Esophagus squamous epithelium (tissue), 5 donors: ENCODE measurements around the gene RANGAP1. TPM values are rescaled to one million over a fixed set of nuclear protein-coding genes. Genes with fewer than 3 reads are reported as not detected.

Source experiments
- DNase-seq: peaks from one replicate; lab custom pipeline; 2025; lab: John Stamatoyannopoulos, UW
- H3K27ac ChIP-seq, 4 donors: fragments of 200-600 bp; sonication (generic); one replicate each; pipeline ENCODE4 v1.5.1; 2016 to 2019; ENCODE audit warnings: mild to moderate bottlenecking in 1 of 4
- H3K27me3 ChIP-seq, 4 donors: fragments of 200-600 bp; sonication (generic); 1 replicate in 3 of 4; 2 replicates in 1 of 4; pipeline versions ENCODE4 v1.5.1 to v1.6.0; 2017 to 2021; ENCODE audit warnings: antibody characterized with exemption in 1 of 4
- H3K36me3 ChIP-seq, 3 donors: fragments of 200-600 bp; sonication (generic); one replicate each; pipeline ENCODE4 v1.5.1; 2016 to 2019
- H3K4me1 ChIP-seq, 3 donors: fragments of 200-600 bp; sonication (generic); one replicate each; pipeline ENCODE4 v1.5.1; 2017 to 2019
- H3K4me3 ChIP-seq, 4 donors: fragments of 200-600 bp; sonication (generic); 1 replicate in 3 of 4; 2 replicates in 1 of 4; pipeline ENCODE4 v1.5.1; 2016 to 2019; ENCODE audit warnings: mild to moderate bottlenecking in 2 of 4, moderate library complexity in 1 of 4
- H3K9me3 ChIP-seq, 3 donors: fragments of 200-600 bp; sonication (generic); one replicate each; pipeline ENCODE4 v1.5.1; 2016 to 2019
- POLR2A ChIP-seq, 4 donors: fragments of 450-650 bp; IDR thresholded peaks; one replicate each; pipeline ENCODE4 v1.6.1; 2017; ENCODE audit warnings: antibody characterized with exemption in 4 of 4, mild to moderate bottlenecking in 4 of 4, moderate library complexity in 3 of 4
- WGBS, 2 donors: methylation state at CpG; one replicate each; pipeline ENCODE4 v1.1.5; 2018; 5-methylcytosine and 5-hydroxymethylcytosine counted together
- intact Hi-C: fragments of 100-400 bp; cut with DNase I; formaldehyde crosslinking; loops from one replicate; pipeline ENCODE4 v1.15.0; 2022
- total RNA-seq, 4 donors: library from RNA; depleted of rRNA; stranded (reverse); fragments of >200 nt; gene quantifications; one replicate each; pipeline ENCODE4 v1.1.0, GENCODE V29; 2016
- TF ChIP-seq, protein P1 (sequence below), 6 experiments: fragments of 450-650 bp in 4 of 6; fragments of 200-600 bp in 2 of 6; sonication (generic) in 2 of 6; IDR thresholded peaks; one replicate each; pipeline ENCODE4 v1.5.1; 2016 to 2019; ENCODE audit warnings: antibody characterized with exemption in 6 of 6, mild to moderate bottlenecking in 4 of 6, moderate library complexity in 4 of 6
- donor health status: DM: yes; HTN: yes; CAD: no.

RANGAP1 gene
- total RNA-seq, 4 donors from 2014 or later = 80.1 to 98.5 (median 84.5) TPM

DNA sequence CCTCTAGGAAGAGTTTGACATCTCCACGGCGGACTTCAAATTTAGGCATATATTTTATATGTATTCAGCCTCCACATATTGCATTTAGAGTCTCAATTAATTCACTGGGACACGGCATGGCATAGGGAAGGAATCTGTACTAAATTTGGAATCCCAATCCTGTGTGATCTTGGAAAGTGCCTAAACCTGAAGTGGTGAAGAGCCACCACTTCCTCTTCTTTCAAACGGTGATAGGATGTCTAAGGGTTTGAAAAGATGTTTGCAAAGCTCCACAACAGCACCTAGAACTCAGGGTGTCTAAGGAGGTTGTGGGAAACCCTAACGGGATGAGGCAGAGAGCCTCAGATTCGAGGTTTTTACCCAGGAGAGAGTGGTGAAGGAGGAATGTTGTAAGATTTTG is 81.9 kb downstream of the RANGAP1 start:
- intact Hi-C loops = no loop called here
- H3K27ac ChIP-seq = no peak overlapping the region
- no peak overlapping the region for H3K4me3 ChIP-seq
- no peak for DNase-seq
- 56% methylated on average over 6 of the region's 6 CpGs for WGBS, 2 donors
- H3K36me3 ChIP-seq = peaks cover 0 to 15% (median 0%) of the 10 kb centered on the region in 3 donors
- peaks cover 5 to 29% (median 6%) of the 10 kb centered on the region in 3 donors for H3K4me1 ChIP-seq
- H3K9me3 ChIP-seq = no peaks in the 10 kb centered on the region
- H3K27me3 ChIP-seq = no peaks in the 10 kb centered on the region
- TF ChIP-seq, protein P1, sequence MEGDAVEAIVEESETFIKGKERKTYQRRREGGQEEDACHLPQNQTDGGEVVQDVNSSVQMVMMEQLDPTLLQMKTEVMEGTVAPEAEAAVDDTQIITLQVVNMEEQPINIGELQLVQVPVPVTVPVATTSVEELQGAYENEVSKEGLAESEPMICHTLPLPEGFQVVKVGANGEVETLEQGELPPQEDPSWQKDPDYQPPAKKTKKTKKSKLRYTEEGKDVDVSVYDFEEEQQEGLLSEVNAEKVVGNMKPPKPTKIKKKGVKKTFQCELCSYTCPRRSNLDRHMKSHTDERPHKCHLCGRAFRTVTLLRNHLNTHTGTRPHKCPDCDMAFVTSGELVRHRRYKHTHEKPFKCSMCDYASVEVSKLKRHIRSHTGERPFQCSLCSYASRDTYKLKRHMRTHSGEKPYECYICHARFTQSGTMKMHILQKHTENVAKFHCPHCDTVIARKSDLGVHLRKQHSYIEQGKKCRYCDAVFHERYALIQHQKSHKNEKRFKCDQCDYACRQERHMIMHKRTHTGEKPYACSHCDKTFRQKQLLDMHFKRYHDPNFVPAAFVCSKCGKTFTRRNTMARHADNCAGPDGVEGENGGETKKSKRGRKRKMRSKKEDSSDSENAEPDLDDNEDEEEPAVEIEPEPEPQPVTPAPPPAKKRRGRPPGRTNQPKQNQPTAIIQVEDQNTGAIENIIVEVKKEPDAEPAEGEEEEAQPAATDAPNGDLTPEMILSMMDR (IDR thresholded peaks at IDR 0.05) = no peak
- no peak for TF ChIP-seq POLR2A (IDR thresholded peaks at IDR 0.05)

DNA sequence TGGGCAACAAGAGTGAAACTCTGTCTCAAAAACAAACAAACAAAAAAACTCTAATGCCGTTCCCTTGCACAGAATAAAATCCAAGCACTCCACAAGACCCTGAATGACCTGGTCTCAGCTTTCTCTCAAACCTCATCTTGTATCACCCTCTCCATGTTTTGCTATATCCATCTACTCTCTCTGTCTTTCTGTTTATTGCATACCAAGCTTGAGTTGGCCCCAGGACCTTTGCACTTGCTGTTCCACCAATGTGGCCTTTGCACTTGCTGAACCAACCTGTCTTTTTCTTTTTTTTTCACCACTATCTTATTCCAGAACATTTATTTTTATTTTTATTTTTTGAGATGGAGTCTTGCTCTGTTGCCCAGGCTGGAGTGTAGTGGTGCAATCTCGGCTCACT is 82.9 kb downstream of the RANGAP1 start:
- DNase-seq = no peak
- Histone ChIP-seq H3K27me3 (no peaks in the 10 kb centered on the region), H3K27ac (no peak overlapping the region), H3K4me1 (peaks cover 12 to 37% (median 12%) of the 10 kb centered on the region in 3 donors), H3K36me3 (peaks cover 0 to 8% (median 0%) of the 10 kb centered on the region in 3 donors), H3K4me3 (no peak overlapping the region), H3K9me3 (no peaks in the 10 kb centered on the region)
- intact Hi-C loops = no loop called here
- WGBS, 2 donors = 77 to 89% methylated on average over 2 of the region's 2 CpGs
- TF ChIP-seq, protein P1 (IDR thresholded peaks at IDR 0.05) = no peak
- no peak for TF ChIP-seq POLR2A (IDR thresholded peaks at IDR 0.05)

DNA sequence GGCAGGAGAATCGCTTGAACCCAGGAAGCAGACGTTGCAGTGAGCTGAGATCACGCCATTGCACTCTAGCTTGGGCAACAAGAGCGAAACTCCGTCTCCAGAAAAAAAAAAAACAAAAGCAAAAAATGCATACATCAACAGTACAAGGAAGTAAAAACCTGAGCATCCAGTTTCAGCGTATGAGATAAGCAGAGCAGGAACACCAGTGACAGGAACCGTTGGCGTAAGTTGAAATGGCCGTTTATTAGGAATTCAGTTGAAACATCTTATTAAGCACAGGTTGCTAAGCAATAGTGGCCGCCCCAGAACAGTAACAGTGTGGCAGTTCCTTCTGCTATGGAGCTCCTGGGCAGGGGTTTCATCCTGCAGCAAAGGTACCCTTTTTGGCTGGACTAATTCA is 84.8 kb downstream of the RANGAP1 start:
- no peak overlapping the region for H3K4me3 ChIP-seq
- peaks cover 20 to 46% (median 22%) of the 10 kb centered on the region in 3 donors for H3K4me1 ChIP-seq
- no peaks in the 10 kb centered on the region for H3K9me3 ChIP-seq
- no peak for TF ChIP-seq POLR2A (IDR thresholded peaks at IDR 0.05)
- TF ChIP-seq, protein P1 (IDR thresholded peaks at IDR 0.05) = no peak
- no peak for DNase-seq
- no peaks in the 10 kb centered on the region for H3K27me3 ChIP-seq
- H3K36me3 ChIP-seq = no peaks in the 10 kb centered on the region
- H3K27ac ChIP-seq = no peak overlapping the region
- 45 to 58% methylated on average over 10 of the region's 10 CpGs for WGBS, 2 donors
- intact Hi-C loops = no loop called here

DNA sequence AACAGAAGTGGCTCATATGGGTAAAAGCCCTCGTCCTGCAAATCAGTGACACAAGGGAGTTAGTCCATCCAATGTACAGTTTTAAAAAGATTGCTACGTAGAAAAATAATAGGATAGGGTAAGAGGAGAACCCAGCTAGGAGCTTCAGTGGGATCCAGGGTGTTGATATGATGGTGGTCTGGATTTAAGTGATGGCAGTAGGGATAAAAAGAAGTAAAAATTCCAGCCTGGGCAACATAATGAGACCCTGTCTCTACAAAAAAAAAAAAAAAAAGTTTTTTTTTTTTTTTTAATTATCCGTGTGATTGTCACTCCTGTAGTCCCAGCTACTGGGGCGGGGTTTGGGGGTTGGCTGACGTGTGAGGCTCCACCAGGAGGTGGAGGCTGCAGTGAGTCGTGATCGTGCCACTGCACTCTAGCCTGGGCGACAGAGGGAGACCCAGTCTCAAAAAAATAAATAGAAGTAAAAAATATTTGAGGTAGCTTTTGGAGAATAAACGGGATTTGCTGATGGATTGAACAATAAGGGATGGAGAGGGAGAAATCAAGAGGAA is 87.9 kb downstream of the RANGAP1 start:
- intact Hi-C loops = no loop called here
- TF ChIP-seq POLR2A (IDR thresholded peaks at IDR 0.05) = no peak
- TF ChIP-seq, protein P1 (IDR thresholded peaks at IDR 0.05) = peak in 1 of 6 experiments; percentile 22

DNA sequence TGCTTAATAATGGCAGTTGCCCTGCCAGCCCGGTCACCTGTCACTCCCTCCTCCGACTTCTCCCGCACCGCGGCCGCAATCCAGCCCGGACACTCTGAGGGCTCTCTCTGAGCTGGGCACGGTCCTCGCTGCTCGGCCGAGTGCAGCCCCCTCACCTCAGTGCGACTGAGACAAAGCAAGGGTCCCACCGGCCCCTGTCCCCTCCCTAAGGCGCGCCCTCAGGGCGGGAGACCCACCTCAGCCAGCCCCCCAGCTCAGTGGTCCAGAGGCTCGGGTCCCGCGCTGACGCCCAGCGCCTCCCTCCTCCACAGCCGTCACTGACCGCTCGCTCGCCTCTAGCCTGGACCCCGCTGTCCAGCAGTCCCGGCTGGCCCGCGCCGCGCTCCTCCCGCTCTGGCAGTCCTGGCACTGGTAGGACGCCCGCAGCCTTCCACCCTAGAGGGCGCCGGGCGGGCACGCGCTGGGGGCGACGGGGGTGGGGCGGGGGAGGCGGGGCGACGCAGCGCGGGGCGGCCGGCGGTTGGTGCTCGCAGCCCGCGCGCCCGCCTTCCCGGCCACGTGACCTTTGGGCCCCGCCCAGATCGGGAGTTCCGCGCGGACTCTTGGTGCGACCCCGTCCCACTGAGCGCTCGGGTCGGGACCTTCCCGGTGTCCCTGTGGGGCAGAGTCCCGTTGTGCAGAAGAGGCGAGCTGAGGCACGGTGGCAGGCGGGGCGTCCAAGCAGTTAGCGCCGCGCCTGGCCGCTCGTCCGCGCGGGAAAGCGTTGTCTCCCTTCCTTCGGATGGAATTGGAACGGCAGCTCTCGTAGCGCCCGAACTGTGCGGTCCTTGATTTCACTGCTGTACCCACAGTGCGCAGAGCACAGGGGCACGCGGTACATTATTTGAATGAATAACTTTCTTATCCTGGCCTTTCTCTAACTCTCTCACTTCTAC is 88.7 kb downstream of the RANGAP1 start:
- Histone ChIP-seq H3K27ac (peak overlapping the region; percentile 69 to 86 (median 78)), H3K36me3 (no peaks in the 10 kb centered on the region), H3K4me3 (peak overlapping the region; percentile 62 to 87 (median 76)), H3K27me3 (no peaks in the 10 kb centered on the region), H3K4me1 (peaks cover 15 to 40% (median 18%) of the 10 kb centered on the region in 3 donors), H3K9me3 (no peaks in the 10 kb centered on the region)
- intact Hi-C loops = no loop called here
- DNase-seq = no peak
- TF ChIP-seq POLR2A (IDR thresholded peaks at IDR 0.05) = peak in 1 of 4 donors; percentile 38
- TF ChIP-seq, protein P1 (IDR thresholded peaks at IDR 0.05) = peak in 1 of 6 experiments; percentile 30
- 1% methylated on average over 30 of the region's 91 CpGs; no CpG with 5 or more reads in 1 of the 2 donors for WGBS, 2 donors

More for the DNA sequence above, 87.9 kb downstream of the RANGAP1 start:
- no peak for DNase-seq
- peaks cover 15 to 40% (median 18%) of the 10 kb centered on the region in 3 donors for H3K4me1 ChIP-seq
- no peaks in the 10 kb centered on the region for H3K36me3 ChIP-seq
- H3K27me3 ChIP-seq = no peaks in the 10 kb centered on the region
- H3K9me3 ChIP-seq = no peaks in the 10 kb centered on the region
- 1 to 3% methylated on average over 6 to 8 of the region's 9 CpGs for WGBS, 2 donors
- peak overlapping the region; percentile 69 to 86 (median 78) for H3K27ac ChIP-seq
- peak overlapping the region; percentile 62 to 87 (median 76) for H3K4me3 ChIP-seq
